ENCODE measurements around the gene SIRT2. TPM values are rescaled to one million over a fixed set of nuclear protein-coding genes. Genes with fewer than 3 reads are reported as not detected.

SIRT2 gene
- total RNA-seq, 1 experiment from 2014 or later: 15.4 TPM

GRCh38 chr19:38913958-38914357 lies 14.5 kb upstream of the SIRT2 start:
- ATAC-seq: no peak
- Histone ChIP-seq H2AFZ (ENCODE audit: low read depth, low read length, poor library complexity, severe bottlenecking) (no peak overlapping the region), H3K4me1 (ENCODE audit: control insufficient read depth in 1 of 2, insufficient read depth in 2 of 2, low read length in 2 of 2) (no peaks in the 10 kb centered on the region), H3K27ac (ENCODE audit: low read depth, low read length) (no peak overlapping the region), H3K9me2 (ENCODE audit: insufficient read depth) (no peaks in the 10 kb centered on the region), H3K4me2 (ENCODE audit: low read length) (no peak overlapping the region), H3K36me3 (ENCODE audit: control insufficient read depth in 1 of 2, insufficient read depth in 2 of 2, low read length in 2 of 2) (no peaks in the 10 kb centered on the region), H4K20me1 (ENCODE audit: insufficient read depth) (no peaks in the 10 kb centered on the region), H3K79me2 (ENCODE audit: insufficient read depth, low read length) (no peaks in the 10 kb centered on the region), H3K4me3 (replicated peaks in 1 of 2; ENCODE audit: low read depth in 1 of 2, low read length in 2 of 2) (no peak overlapping the region), H3K9ac (ENCODE audit: low read length) (no peak overlapping the region), H3K9me3 (ENCODE audit: control insufficient read depth in 1 of 2, insufficient read depth in 1 of 2, low read depth in 1 of 2, low read length in 2 of 2) (no peaks in the 10 kb centered on the region), H3K27me3 (ENCODE audit: insufficient read depth, low read length) (no peaks in the 10 kb centered on the region)
- intact Hi-C loops (cut with micrococcal nuclease): no loop called here
- no peak for DNase-seq (ENCODE audit: low read depth, low spot score)
- no TSS peak for BruUV-seq (replicated peaks)
- ChIA-PET RAD21 (ENCODE audit: low non-redundant PET in 1 of 2, low total read pairs in 2 of 2, uncharacterized antibody in 2 of 2, unreplicated experiment in 2 of 2) (no interaction called here), POLR2A (interaction anchor here (0.8 kb wide), 1 partner anchor 14 kb away, joined by 3 read pairs; the partner anchor contains the start of genes NFKBIB and SIRT2), CTCF (no interaction called here)
- TF ChIP-seq FOSL1 (IDR thresholded peaks at IDR 0.05; ENCODE audit: low read depth): no peak
- TF ChIP-seq RAD21 (IDR thresholded peaks at IDR 0.05; ENCODE audit: low read depth): no peak
- TF ChIP-seq CEBPB (IDR thresholded peaks at IDR 0.05; ENCODE audit: low read depth): no peak
- TF ChIP-seq SIN3A (IDR thresholded peaks at IDR 0.05; ENCODE audit: low read depth): no peak

GRCh38 chr19:38912600-38913514 lies 13.4 kb upstream of the SIRT2 start:
- ATAC-seq: no peak
- no peaks in the 10 kb centered on the region for H3K9me3 ChIP-seq (ENCODE audit: control insufficient read depth in 1 of 2, insufficient read depth in 1 of 2, low read depth in 1 of 2, low read length in 2 of 2)
- no peaks in the 10 kb centered on the region for H3K27me3 ChIP-seq (ENCODE audit: insufficient read depth, low read length)
- H3K36me3 ChIP-seq (ENCODE audit: control insufficient read depth in 1 of 2, insufficient read depth in 2 of 2, low read length in 2 of 2): no peaks in the 10 kb centered on the region
- TF ChIP-seq POLR2A (IDR thresholded peaks at IDR 0.05; ENCODE audit: borderline replicate concordance, extremely low read depth, insufficient read depth, insufficient read length): no peak
- TF ChIP-seq SP1 (IDR thresholded peaks at IDR 0.05; ENCODE audit: low read depth): no peak
- TF ChIP-seq ZFX (IDR thresholded peaks at IDR 0.05): no peak
- no peak for TF ChIP-seq FOSL1 (IDR thresholded peaks at IDR 0.05; ENCODE audit: low read depth)
- no peak for TF ChIP-seq JUND (IDR thresholded peaks at IDR 0.05)
- TF ChIP-seq ZNF274 (IDR thresholded peaks at IDR 0.05; ENCODE audit: low read depth, low read length): no peak
- TF ChIP-seq ATF3 (IDR thresholded peaks at IDR 0.05): no peak
- TF ChIP-seq MAX (IDR thresholded peaks at IDR 0.05): no peak
- TF ChIP-seq EZH2 (IDR thresholded peaks at IDR 0.05): no peak
- H3K4me2 ChIP-seq (ENCODE audit: low read length): no peak overlapping the region
- ChIA-PET CTCF (no interaction called here), POLR2A (no interaction called here), RAD21 (ENCODE audit: low non-redundant PET in 1 of 2, low total read pairs in 2 of 2, uncharacterized antibody in 2 of 2, unreplicated experiment in 2 of 2) (interaction anchor here in 1 of 2 experiments (0.7 kb wide), 1 partner anchor 985 kb away, joined by 3 read pairs; no protein-coding TSS in a partner anchor)
- no peak overlapping the region for H3K27ac ChIP-seq (ENCODE audit: low read depth, low read length)
- H3K4me3 ChIP-seq (replicated peaks in 1 of 2; ENCODE audit: low read depth in 1 of 2, low read length in 2 of 2): no peak overlapping the region
- no peak for DNase-seq (ENCODE audit: low read depth, low spot score)
- H3K4me1 ChIP-seq (ENCODE audit: control insufficient read depth in 1 of 2, insufficient read depth in 2 of 2, low read length in 2 of 2): no peaks in the 10 kb centered on the region
- H3K9ac ChIP-seq (ENCODE audit: low read length): no peak overlapping the region
- BruUV-seq (replicated peaks): no TSS peak
- H3K9me2 ChIP-seq (ENCODE audit: insufficient read depth): no peaks in the 10 kb centered on the region
- no peak overlapping the region for H2AFZ ChIP-seq (ENCODE audit: low read depth, low read length, poor library complexity, severe bottlenecking)
- H4K20me1 ChIP-seq (ENCODE audit: insufficient read depth): no peaks in the 10 kb centered on the region
- intact Hi-C loops (cut with micrococcal nuclease): no loop called here
- H3K79me2 ChIP-seq (ENCODE audit: insufficient read depth, low read length): no peaks in the 10 kb centered on the region

Data from HCT116 (cell line).